ENCODE data around the gene NXNL1.
A peak's percentile ranks its signal among the peaks of the same experiment; 100 is the strongest.

GRCh38 chr19:17448131-17448967, 12.4 kb downstream of the NXNL1 start, which contains the start of gene TMEM221:
- TF ChIP-seq CTCF (conservative IDR thresholded peaks at IDR 0.05; ENCODE audit: low read depth, low read length) (peak; percentile 66), EZH2phosphoT487 (IDR thresholded peaks at IDR 0.05; ENCODE audit: borderline replicate concordance, low read length) (no peak), EZH2 (IDR thresholded peaks at IDR 0.05; ENCODE audit: low read length, unreplicated experiment) (no peak)

Data from PC-3 (cell line).